GM23338 (cell line): ENCODE results near the gene ATXN7L1. TPM values are rescaled to one million over a fixed set of nuclear protein-coding genes. Genes with fewer than 3 reads are reported as not detected.

ENCODE experiments used
- ATAC-seq: fragments of 200-7000 bp; cut with Tn5 transposase; 3 replicates; pipeline ENCODE4 v1.9.1; 2020
- DNase-seq: peaks from one replicate; pipeline ENCODE4 v3.0.0-alpha.2; 2015; ENCODE audit warnings: low spot score
- H2AFZ ChIP-seq: fragments of 200-600 bp; sonication (generic); 2 replicates; pipeline ENCODE4 v1.8.0; 2016; ENCODE audit warnings: antibody characterized with exemption, mild to moderate bottlenecking, moderate library complexity
- H3F3A ChIP-seq: fragments of 200-600 bp; sonication (generic); replicated peaks from 2 replicates; pipeline ENCODE4 v1.8.0; 2017; ENCODE audit warnings: antibody characterized with exemption, mixed run types, low read depth
- H3K27ac ChIP-seq: fragments of 200-600 bp; sonication (generic); 2 replicates; pipeline ENCODE4 v1.6.1; 2016; ENCODE audit warnings: low read depth
- H3K27me3 ChIP-seq: fragments of 200-600 bp; sonication (generic); 2 replicates; pipeline ENCODE4 v1.8.0; 2016; ENCODE audit warnings: mild to moderate bottlenecking, mixed run types, moderate library complexity; ENCODE audit not compliant: insufficient read depth
- H3K36me3 ChIP-seq: fragments of 200-600 bp; sonication (generic); 2 replicates; pipeline ENCODE4 v1.8.0; 2016; ENCODE audit warnings: mild to moderate bottlenecking; ENCODE audit not compliant: insufficient read depth
- H3K4me1 ChIP-seq: fragments of 200-600 bp; sonication (generic); 2 replicates; pipeline ENCODE4 v1.8.0; 2016; ENCODE audit warnings: mild to moderate bottlenecking, moderate library complexity; ENCODE audit not compliant: insufficient read depth
- H3K4me2 ChIP-seq: fragments of 200-600 bp; sonication (generic); 2 replicates; pipeline ENCODE4 v1.7.1; 2017; ENCODE audit warnings: mixed run types
- H3K4me3 ChIP-seq: fragments of 200-600 bp; sonication (generic); 2 replicates; pipeline ENCODE4 v1.6.1; 2016; ENCODE audit warnings: mixed run types
- H3K79me2 ChIP-seq: fragments of 200-600 bp; sonication (generic); replicated peaks from 2 replicates; pipeline ENCODE4 v1.8.0; 2017; ENCODE audit warnings: mild to moderate bottlenecking; ENCODE audit not compliant: insufficient read depth
- H3K9me2 ChIP-seq: fragments of 200-600 bp; sonication (generic); 2 replicates; pipeline ENCODE4 v1.8.0; 2017; ENCODE audit not compliant: insufficient read depth
- H4K20me1 ChIP-seq: fragments of 200-600 bp; sonication (generic); replicated peaks from 2 replicates; pipeline ENCODE4 v1.8.0; 2017; ENCODE audit warnings: mild to moderate bottlenecking; ENCODE audit not compliant: insufficient read depth
- H3K27ac Mint-ChIP-seq: 2 replicates; pipeline ENCODE4 v1.8.0; 2020; ENCODE audit warnings: inconsistent platforms, mild to moderate bottlenecking, moderate library complexity, mixed read lengths
- H3K27me3 Mint-ChIP-seq: 3 replicates; pipeline ENCODE4 v1.8.0; 2022; ENCODE audit warnings: low read depth, mild to moderate bottlenecking, moderate library complexity, mixed read lengths, inconsistent platforms; ENCODE audit not compliant: insufficient read depth, poor library complexity
- H3K36me3 Mint-ChIP-seq: 3 replicates; pipeline ENCODE4 v1.8.0; 2021; ENCODE audit warnings: low read depth, mild to moderate bottlenecking, inconsistent platforms, moderate library complexity, mixed read lengths
- H3K4me1 Mint-ChIP-seq: 3 replicates; pipeline ENCODE4 v1.8.0; 2020; ENCODE audit warnings: mild to moderate bottlenecking, inconsistent platforms, mixed read lengths
- H3K4me3 Mint-ChIP-seq: 3 replicates; pipeline ENCODE4 v1.8.0; 2021; ENCODE audit warnings: moderate library complexity, mild to moderate bottlenecking, inconsistent platforms, mixed read lengths
- H3K9me3 Mint-ChIP-seq: 3 replicates; pipeline ENCODE4 v1.8.0; 2020; ENCODE audit warnings: moderate library complexity, mild to moderate bottlenecking, inconsistent platforms, mixed read lengths
- CREB1 ChIP-seq: fragments of 250-450 bp; sonication (Bioruptor Pico); IDR thresholded peaks from 2 replicates; pipeline ENCODE4 v1.5.0; 2020; ENCODE audit warnings: low read depth, mild to moderate bottlenecking, moderate library complexity
- CTCF ChIP-seq, 2 experiments: fragments of 200-600 bp in 1 of 2; sonication (generic) in 1 of 2; conservative IDR thresholded peaks; 2 replicates each; pipeline versions ENCODE4 v1.5.1 to v1.6.1; 2016 to 2017; ENCODE audit warnings: antibody characterized with exemption in 2 of 2, low read depth in 2 of 2, mild to moderate bottlenecking in 2 of 2, moderate library complexity in 1 of 2
- ETS1 ChIP-seq: IDR thresholded peaks from 2 replicates; pipeline ENCODE4 v1.6.1; 2016; ENCODE audit warnings: antibody characterized with exemption
- EZH2 ChIP-seq: fragments of 200-600 bp; sonication (generic); IDR thresholded peaks from one replicate; pipeline ENCODE4 v1.8.0; 2017; ENCODE audit warnings: antibody characterized with exemption, mild to moderate bottlenecking, low read depth; ENCODE audit not compliant: unreplicated experiment
- EZH2phosphoT487 ChIP-seq: fragments of 200-600 bp; sonication (generic); IDR thresholded peaks from one replicate; pipeline ENCODE4 v1.8.1; 2018; ENCODE audit warnings: antibody characterized with exemption; ENCODE audit not compliant: unreplicated experiment
- JUNB ChIP-seq: IDR thresholded peaks from one replicate; pipeline ENCODE4 v1.6.1; 2016; ENCODE audit warnings: antibody characterized with exemption; ENCODE audit not compliant: unreplicated experiment
- NANOG ChIP-seq: IDR thresholded peaks from 2 replicates; pipeline ENCODE4 v1.6.1; 2016; ENCODE audit warnings: antibody characterized with exemption, borderline replicate concordance
- POLR2AphosphoS5 ChIP-seq: IDR thresholded peaks from 2 replicates; pipeline ENCODE4 v1.6.1; 2016; ENCODE audit warnings: antibody characterized with exemption, low read depth
- ZNF114 ChIP-seq: fragments of 250-450 bp; sonication (Bioruptor Pico); IDR thresholded peaks from 2 replicates; pipeline ENCODE4 v1.5.0; 2020; ENCODE audit warnings: mild to moderate bottlenecking, moderate library complexity
- ZNF331 ChIP-seq: fragments of 250-450 bp; sonication (Bioruptor Pico); IDR thresholded peaks from 2 replicates; pipeline ENCODE4 v1.5.0; 2020; ENCODE audit warnings: low read depth, mild to moderate bottlenecking, moderate library complexity
- ZNF462 ChIP-seq: fragments of 250-450 bp; sonication (Bioruptor Pico); IDR thresholded peaks from 2 replicates; pipeline ENCODE4 v1.5.0; 2020; ENCODE audit warnings: mild to moderate bottlenecking, moderate library complexity
- polyA plus RNA-seq: library from polyadenylated mRNA; unstranded; fragments of >200 nt; fragmentation: Nextera tagmentation; extraction: Ambion mirVana; gene quantifications from 2 replicates; pipeline ENCODE4 v1.2.1, GENCODE V29; 2016
- total RNA-seq: library from RNA; depleted of rRNA; stranded (reverse); fragments of >200 nt; shearing (Covaris generic); gene quantifications from 2 replicates; pipeline ENCODE4 v1.2.3, GENCODE V29; 2014
- TF ChIP-seq, protein P1 (sequence below): IDR thresholded peaks from one replicate; pipeline ENCODE4 v1.6.1; 2018; ENCODE audit warnings: antibody characterized with exemption; ENCODE audit not compliant: unreplicated experiment

Gene ATXN7L1
- total and polyA plus RNA-seq, 2 experiments from 2014 or later: 22.8 to 29.8 TPM

- H3K27ac Mint-ChIP-seq: no peak overlapping the region; the same call in 1 of the 2 replicates
Measured at GRCh38 chr7:105764506-105764905, 111.9 kb downstream of the ATXN7L1 start.

More at GRCh38 chr7:105764506-105764905, 111.9 kb downstream of the ATXN7L1 start:
- Histone ChIP-seq H3K9me2 (peaks cover 8% of the 10 kb centered on the region; the same call in 1 of the 2 replicates), H3K4me2 (no peak overlapping the region), H3F3A (no peaks in the 10 kb centered on the region), H4K20me1 (no peaks in the 10 kb centered on the region), H3K4me3 (no peak overlapping the region), H3K79me2 (peaks cover 4% of the 10 kb centered on the region; the same call in 1 of the 2 replicates), H3K27me3 (no peaks in the 10 kb centered on the region), H3K36me3 (no peaks in the 10 kb centered on the region), H2AFZ (no peak overlapping the region), H3K27ac (no peak overlapping the region), H3K4me1 (peaks cover 26% of the 10 kb centered on the region)
- H3K36me3 Mint-ChIP-seq: peaks cover 5% of the 10 kb centered on the region
- no peak for DNase-seq
- peaks cover 45% of the 10 kb centered on the region for H3K4me1 Mint-ChIP-seq
- peaks cover 9% of the 10 kb centered on the region for H3K27me3 Mint-ChIP-seq
- no peak overlapping the region for H3K4me3 Mint-ChIP-seq
- H3K9me3 Mint-ChIP-seq: no peaks in the 10 kb centered on the region
- TF ChIP-seq ZNF462: no peak
- no peak for TF ChIP-seq POLR2AphosphoS5
- no peak for TF ChIP-seq NANOG
- no peak for TF ChIP-seq ZNF114 (CRISPR knock-in tag)
- no peak for TF ChIP-seq EZH2phosphoT487
- TF ChIP-seq ZNF331: no peak
- TF ChIP-seq EZH2: no peak
- no peak for TF ChIP-seq JUNB
- TF ChIP-seq CREB1 (CRISPR knock-in tag): no peak
- TF ChIP-seq, protein P1, sequence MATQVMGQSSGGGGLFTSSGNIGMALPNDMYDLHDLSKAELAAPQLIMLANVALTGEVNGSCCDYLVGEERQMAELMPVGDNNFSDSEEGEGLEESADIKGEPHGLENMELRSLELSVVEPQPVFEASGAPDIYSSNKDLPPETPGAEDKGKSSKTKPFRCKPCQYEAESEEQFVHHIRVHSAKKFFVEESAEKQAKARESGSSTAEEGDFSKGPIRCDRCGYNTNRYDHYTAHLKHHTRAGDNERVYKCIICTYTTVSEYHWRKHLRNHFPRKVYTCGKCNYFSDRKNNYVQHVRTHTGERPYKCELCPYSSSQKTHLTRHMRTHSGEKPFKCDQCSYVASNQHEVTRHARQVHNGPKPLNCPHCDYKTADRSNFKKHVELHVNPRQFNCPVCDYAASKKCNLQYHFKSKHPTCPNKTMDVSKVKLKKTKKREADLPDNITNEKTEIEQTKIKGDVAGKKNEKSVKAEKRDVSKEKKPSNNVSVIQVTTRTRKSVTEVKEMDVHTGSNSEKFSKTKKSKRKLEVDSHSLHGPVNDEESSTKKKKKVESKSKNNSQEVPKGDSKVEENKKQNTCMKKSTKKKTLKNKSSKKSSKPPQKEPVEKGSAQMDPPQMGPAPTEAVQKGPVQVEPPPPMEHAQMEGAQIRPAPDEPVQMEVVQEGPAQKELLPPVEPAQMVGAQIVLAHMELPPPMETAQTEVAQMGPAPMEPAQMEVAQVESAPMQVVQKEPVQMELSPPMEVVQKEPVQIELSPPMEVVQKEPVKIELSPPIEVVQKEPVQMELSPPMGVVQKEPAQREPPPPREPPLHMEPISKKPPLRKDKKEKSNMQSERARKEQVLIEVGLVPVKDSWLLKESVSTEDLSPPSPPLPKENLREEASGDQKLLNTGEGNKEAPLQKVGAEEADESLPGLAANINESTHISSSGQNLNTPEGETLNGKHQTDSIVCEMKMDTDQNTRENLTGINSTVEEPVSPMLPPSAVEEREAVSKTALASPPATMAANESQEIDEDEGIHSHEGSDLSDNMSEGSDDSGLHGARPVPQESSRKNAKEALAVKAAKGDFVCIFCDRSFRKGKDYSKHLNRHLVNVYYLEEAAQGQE: no peak
- TF ChIP-seq ETS1: no peak
- TF ChIP-seq CTCF (conservative IDR thresholded peaks at IDR 0.05; ENCODE audit: low read depth in 2 of 2): no peak
- no peak for ATAC-seq
